Measurements from ENCODE around the gene GLOD5. TPM values are rescaled to one million over a fixed set of nuclear protein-coding genes. Genes with fewer than 3 reads are reported as not detected.

GLOD5 gene
- total RNA-seq, 1 experiment from 2014 or later, result not detected

DNA sequence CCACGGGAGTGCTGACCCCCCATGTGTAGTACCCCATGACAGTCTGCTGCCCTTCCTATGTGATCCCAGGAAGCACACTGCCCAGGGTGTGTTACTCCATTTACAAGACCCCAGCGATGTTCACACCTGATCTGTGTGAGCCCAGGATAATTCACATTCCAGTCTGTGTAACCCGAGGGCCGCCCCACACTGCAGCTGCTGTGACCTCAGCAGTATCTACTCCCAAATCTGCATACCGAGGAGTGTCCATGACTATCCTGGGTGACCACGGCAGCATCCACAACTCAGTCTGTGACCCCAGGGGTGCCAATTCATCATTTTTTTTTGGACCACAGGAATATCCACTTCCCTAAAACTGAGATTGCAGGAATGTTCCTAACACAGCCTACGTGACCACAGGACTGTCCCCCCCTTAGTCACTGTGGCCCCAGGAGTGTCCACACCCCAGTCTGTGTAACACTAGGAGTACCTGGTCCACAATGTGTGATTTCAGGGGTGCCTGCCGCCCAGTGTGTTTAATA is 7.8 kb upstream of the GLOD5 start:
- Histone ChIP-seq H3K23me2 (ENCODE audit: insufficient read length, low read depth, low read length, poor library complexity, severe bottlenecking) (no peaks in the 10 kb centered on the region), H2AK5ac (ENCODE audit: insufficient read length, low read length) (no peak overlapping the region), H2BK12ac (ENCODE audit: insufficient read length, low read depth, low read length) (no peak overlapping the region), H3K4ac (ENCODE audit: low read depth, low read length) (no peak overlapping the region), H4K5ac (ENCODE audit: insufficient read length, low read depth, low read length) (no peak overlapping the region), H3K4me2 (ENCODE audit: insufficient read depth, insufficient read length, low read length) (no peak overlapping the region), H2BK20ac (ENCODE audit: low read depth, low read length, poor library complexity, severe bottlenecking) (no peak overlapping the region), H3K27me3 (ENCODE audit: insufficient read depth, low read length) (no peaks in the 10 kb centered on the region), H3K9me3 (ENCODE audit: control insufficient read depth, low read depth, low read length) (peaks cover 17% of the 10 kb centered on the region), H3K79me1 (ENCODE audit: insufficient read depth, low read depth, low read length, poor library complexity, severe bottlenecking) (no peaks in the 10 kb centered on the region), H3K27ac (ENCODE audit: insufficient read length, low read depth, low read length) (no peak overlapping the region), H3K4me1 (ENCODE audit: insufficient read depth, low read length) (no peaks in the 10 kb centered on the region), H4K8ac (replicated peaks; ENCODE audit: insufficient read length, low read depth, low read length) (no peak overlapping the region), H4K91ac (ENCODE audit: insufficient read length, low read depth, low read length) (no peak overlapping the region), H3K79me2 (ENCODE audit: insufficient read depth, low read length) (no peaks in the 10 kb centered on the region), H3T11ph (ENCODE audit: low read length) (no peak overlapping the region), H2BK120ac (ENCODE audit: low read depth, low read length, poor library complexity, severe bottlenecking) (no peak overlapping the region), H2AFZ (ENCODE audit: low read length) (no peak overlapping the region), H3K9ac (ENCODE audit: extremely low read depth, insufficient read length, low read length) (no peak overlapping the region), H2BK5ac (ENCODE audit: insufficient read length, low read length) (no peak overlapping the region), H3K18ac (ENCODE audit: insufficient read length, low read depth, low read length) (no peak overlapping the region), H2BK15ac (ENCODE audit: low read depth, low read length) (no peak overlapping the region), H4K20me1 (ENCODE audit: control insufficient read depth, insufficient read depth, insufficient read length) (no peaks in the 10 kb centered on the region), H3K14ac (ENCODE audit: insufficient read depth, low read length) (no peak overlapping the region), H3K56ac (ENCODE audit: insufficient read length, low read depth, low read length) (no peak overlapping the region), H3K23ac (ENCODE audit: insufficient read length, low read depth, low read length) (no peak overlapping the region)
- Mint-ChIP-seq H3K4me3 (no peak overlapping the region), H3K9me3 (peaks cover 59 to 65% of the 10 kb centered on the region in 2 experiments), H3K36me3 (ENCODE audit: insufficient read depth in 1 of 3, low read depth in 3 of 3) (peaks cover 0 to 7% (median 5%) of the 10 kb centered on the region in 3 experiments; a peak in 4 of 7 replicates), H3K27me3 (ENCODE audit: low read depth) (peaks cover 2% of the 10 kb centered on the region), H3K4me1 (no peaks in the 10 kb centered on the region), H3K27ac (no peak overlapping the region)
- WGBS (ENCODE audit: extremely low coverage, insufficient read length, low lambda C conversion rate), result no CpG with 5 or more reads among the region's 8 CpGs
- DNase-seq, result no peak
- TF ChIP-seq CTCF (conservative IDR thresholded peaks at IDR 0.05), result no peak

Measured in H9 (cell line).